Measurements from ENCODE around the gene NPAS4.
"Not testable (repeated sequence)": the region's sequence is repeated elsewhere in the genome, so short reads cannot be mapped to it uniquely, and the experiment has no call there.

NPAS4 gene

GRCh38 chr11:66459138-66459778, 38.4 kb downstream of the NPAS4 start (continued):
- TF ChIP-seq TSHZ2 (CRISPR knock-in tag; IDR thresholded peaks at IDR 0.05), result no peak
- TF ChIP-seq ARNTL (CRISPR knock-in tag; IDR thresholded peaks at IDR 0.05; ENCODE audit: borderline replicate concordance, low read depth), result no peak
- TF ChIP-seq TCF4 (CRISPR knock-in tag; IDR thresholded peaks at IDR 0.05; ENCODE audit: borderline replicate concordance), result no peak
- no peak for TF ChIP-seq RARB (CRISPR knock-in tag; IDR thresholded peaks at IDR 0.05)
- TF ChIP-seq ESRRG (CRISPR knock-in tag; IDR thresholded peaks at IDR 0.05), result no peak

- no peak for TF ChIP-seq POU6F1 (CRISPR knock-in tag; IDR thresholded peaks at IDR 0.05; ENCODE audit: borderline replicate concordance, low read depth)
- no peak for TF ChIP-seq PPARA (CRISPR knock-in tag; IDR thresholded peaks at IDR 0.05; ENCODE audit: borderline replicate concordance)
- TF ChIP-seq PATZ1 (CRISPR knock-in tag; IDR thresholded peaks at IDR 0.05; ENCODE audit: borderline replicate concordance), result no peak
- no peak for TF ChIP-seq RARB (CRISPR knock-in tag; IDR thresholded peaks at IDR 0.05)
- no peak for TF ChIP-seq ARNTL (CRISPR knock-in tag; IDR thresholded peaks at IDR 0.05; ENCODE audit: borderline replicate concordance, low read depth)
- no peak for TF ChIP-seq ISL1 (CRISPR knock-in tag; IDR thresholded peaks at IDR 0.05)
- TF ChIP-seq CSDC2 (CRISPR knock-in tag; IDR thresholded peaks at IDR 0.05), result no peak
- TF ChIP-seq CSRNP3 (CRISPR knock-in tag; IDR thresholded peaks at IDR 0.05), result no peak
- TF ChIP-seq ZFP3 (CRISPR knock-in tag; IDR thresholded peaks at IDR 0.05), result no peak
- no peak for TF ChIP-seq TCF4 (CRISPR knock-in tag; IDR thresholded peaks at IDR 0.05; ENCODE audit: borderline replicate concordance)
- no peak for TF ChIP-seq OSR1 (CRISPR knock-in tag; IDR thresholded peaks at IDR 0.05)
- TF ChIP-seq TOX (CRISPR knock-in tag; IDR thresholded peaks at IDR 0.05; ENCODE audit: borderline replicate concordance), result no peak
- no peak for TF ChIP-seq BACH2 (CRISPR knock-in tag; IDR thresholded peaks at IDR 0.05; ENCODE audit: borderline replicate concordance)
- TF ChIP-seq ZNF565 (CRISPR knock-in tag; conservative IDR thresholded peaks at IDR 0.05; ENCODE audit: low read depth), result no peak
- no peak for TF ChIP-seq CREB5 (CRISPR knock-in tag; IDR thresholded peaks at IDR 0.05; ENCODE audit: low read depth)
- no peak for TF ChIP-seq ESRRG (CRISPR knock-in tag; IDR thresholded peaks at IDR 0.05)
- no peak for TF ChIP-seq ZFP30 (CRISPR knock-in tag; IDR thresholded peaks at IDR 0.05)
- no peak for TF ChIP-seq ZNF70 (CRISPR knock-in tag; IDR thresholded peaks at IDR 0.05)
- ATAC-seq, result no peak
Observed at GRCh38 chr11:66462010-66462409, 41.2 kb downstream of the NPAS4 start.

GRCh38 chr11:66462911-66463310, 42.1 kb downstream of the NPAS4 start:
- no peak for TF ChIP-seq ISL1 (CRISPR knock-in tag; IDR thresholded peaks at IDR 0.05)
- TF ChIP-seq PPARA (CRISPR knock-in tag; IDR thresholded peaks at IDR 0.05; ENCODE audit: borderline replicate concordance), result no peak
- no peak for TF ChIP-seq CSDC2 (CRISPR knock-in tag; IDR thresholded peaks at IDR 0.05)
- TF ChIP-seq ZC3H10 (CRISPR knock-in tag; IDR thresholded peaks at IDR 0.05), result no peak
- no peak for TF ChIP-seq OSR1 (CRISPR knock-in tag; IDR thresholded peaks at IDR 0.05)
- no peak for TF ChIP-seq ESRRG (CRISPR knock-in tag; IDR thresholded peaks at IDR 0.05)
- ATAC-seq, result no peak

GRCh38 chr11:66464116-66464515, 43.3 kb downstream of the NPAS4 start:
- ATAC-seq, result not testable (repeated sequence)

Data from SK-N-SH treated with all-trans-retinoic acid at 6 μM for 48 hours (cell line).